GM23338 (cell line): ENCODE data around the gene SMIM35. TPM values are rescaled to one million over a fixed set of nuclear protein-coding genes. Genes with fewer than 3 reads are reported as not detected.

Experiments used
- ATAC-seq: fragments of 200-7000 bp; cut with Tn5 transposase; 3 replicates; pipeline ENCODE4 v1.9.1; 2020
- DNase-seq: peaks from one replicate; pipeline ENCODE4 v3.0.0-alpha.2; 2015; ENCODE audit warnings: low spot score
- H2AFZ ChIP-seq: fragments of 200-600 bp; sonication (generic); 2 replicates; pipeline ENCODE4 v1.8.0; 2016; ENCODE audit warnings: antibody characterized with exemption, mild to moderate bottlenecking, moderate library complexity
- H3F3A ChIP-seq: fragments of 200-600 bp; sonication (generic); replicated peaks from 2 replicates; pipeline ENCODE4 v1.8.0; 2017; ENCODE audit warnings: antibody characterized with exemption, mixed run types, low read depth
- H3K27ac ChIP-seq: fragments of 200-600 bp; sonication (generic); 2 replicates; pipeline ENCODE4 v1.6.1; 2016; ENCODE audit warnings: low read depth
- H3K27me3 ChIP-seq: fragments of 200-600 bp; sonication (generic); 2 replicates; pipeline ENCODE4 v1.8.0; 2016; ENCODE audit warnings: mild to moderate bottlenecking, mixed run types, moderate library complexity; ENCODE audit not compliant: insufficient read depth
- H3K36me3 ChIP-seq: fragments of 200-600 bp; sonication (generic); 2 replicates; pipeline ENCODE4 v1.8.0; 2016; ENCODE audit warnings: mild to moderate bottlenecking; ENCODE audit not compliant: insufficient read depth
- H3K4me1 ChIP-seq: fragments of 200-600 bp; sonication (generic); 2 replicates; pipeline ENCODE4 v1.8.0; 2016; ENCODE audit warnings: mild to moderate bottlenecking, moderate library complexity; ENCODE audit not compliant: insufficient read depth
- H3K4me2 ChIP-seq: fragments of 200-600 bp; sonication (generic); 2 replicates; pipeline ENCODE4 v1.7.1; 2017; ENCODE audit warnings: mixed run types
- H3K4me3 ChIP-seq: fragments of 200-600 bp; sonication (generic); 2 replicates; pipeline ENCODE4 v1.6.1; 2016; ENCODE audit warnings: mixed run types
- H3K79me2 ChIP-seq: fragments of 200-600 bp; sonication (generic); replicated peaks from 2 replicates; pipeline ENCODE4 v1.8.0; 2017; ENCODE audit warnings: mild to moderate bottlenecking; ENCODE audit not compliant: insufficient read depth
- H3K9me2 ChIP-seq: fragments of 200-600 bp; sonication (generic); 2 replicates; pipeline ENCODE4 v1.8.0; 2017; ENCODE audit not compliant: insufficient read depth
- H4K20me1 ChIP-seq: fragments of 200-600 bp; sonication (generic); replicated peaks from 2 replicates; pipeline ENCODE4 v1.8.0; 2017; ENCODE audit warnings: mild to moderate bottlenecking; ENCODE audit not compliant: insufficient read depth
- H3K27ac Mint-ChIP-seq: 2 replicates; pipeline ENCODE4 v1.8.0; 2020; ENCODE audit warnings: inconsistent platforms, mild to moderate bottlenecking, moderate library complexity, mixed read lengths
- H3K27me3 Mint-ChIP-seq: 3 replicates; pipeline ENCODE4 v1.8.0; 2022; ENCODE audit warnings: low read depth, mild to moderate bottlenecking, moderate library complexity, mixed read lengths, inconsistent platforms; ENCODE audit not compliant: insufficient read depth, poor library complexity
- H3K36me3 Mint-ChIP-seq: 3 replicates; pipeline ENCODE4 v1.8.0; 2021; ENCODE audit warnings: low read depth, mild to moderate bottlenecking, inconsistent platforms, moderate library complexity, mixed read lengths
- H3K4me1 Mint-ChIP-seq: 3 replicates; pipeline ENCODE4 v1.8.0; 2020; ENCODE audit warnings: mild to moderate bottlenecking, inconsistent platforms, mixed read lengths
- H3K4me3 Mint-ChIP-seq: 3 replicates; pipeline ENCODE4 v1.8.0; 2021; ENCODE audit warnings: moderate library complexity, mild to moderate bottlenecking, inconsistent platforms, mixed read lengths
- H3K9me3 Mint-ChIP-seq: 3 replicates; pipeline ENCODE4 v1.8.0; 2020; ENCODE audit warnings: moderate library complexity, mild to moderate bottlenecking, inconsistent platforms, mixed read lengths
- CREB1 ChIP-seq: fragments of 250-450 bp; sonication (Bioruptor Pico); IDR thresholded peaks from 2 replicates; pipeline ENCODE4 v1.5.0; 2020; ENCODE audit warnings: low read depth, mild to moderate bottlenecking, moderate library complexity
- EZH2 ChIP-seq: fragments of 200-600 bp; sonication (generic); IDR thresholded peaks from one replicate; pipeline ENCODE4 v1.8.0; 2017; ENCODE audit warnings: antibody characterized with exemption, mild to moderate bottlenecking, low read depth; ENCODE audit not compliant: unreplicated experiment
- POLR2AphosphoS5 ChIP-seq: IDR thresholded peaks from 2 replicates; pipeline ENCODE4 v1.6.1; 2016; ENCODE audit warnings: antibody characterized with exemption, low read depth
- STAT1 ChIP-seq: IDR thresholded peaks from one replicate; pipeline ENCODE4 v1.6.1; 2016; ENCODE audit warnings: antibody characterized with exemption; ENCODE audit not compliant: unreplicated experiment
- ZNF114 ChIP-seq: fragments of 250-450 bp; sonication (Bioruptor Pico); IDR thresholded peaks from 2 replicates; pipeline ENCODE4 v1.5.0; 2020; ENCODE audit warnings: mild to moderate bottlenecking, moderate library complexity
- ZNF331 ChIP-seq: fragments of 250-450 bp; sonication (Bioruptor Pico); IDR thresholded peaks from 2 replicates; pipeline ENCODE4 v1.5.0; 2020; ENCODE audit warnings: low read depth, mild to moderate bottlenecking, moderate library complexity
- polyA plus RNA-seq: library from polyadenylated mRNA; unstranded; fragments of >200 nt; fragmentation: Nextera tagmentation; extraction: Ambion mirVana; gene quantifications from 2 replicates; pipeline ENCODE4 v1.2.1, GENCODE V29; 2016
- total RNA-seq: library from RNA; depleted of rRNA; stranded (reverse); fragments of >200 nt; shearing (Covaris generic); gene quantifications from 2 replicates; pipeline ENCODE4 v1.2.3, GENCODE V29; 2014
- TF ChIP-seq, protein P1 (sequence below): IDR thresholded peaks from 2 replicates; pipeline ENCODE4 v1.6.1; 2016; ENCODE audit warnings: antibody characterized with exemption
- TF ChIP-seq, protein P2 (sequence below): IDR thresholded peaks from one replicate; pipeline ENCODE4 v1.6.1; 2018; ENCODE audit warnings: antibody characterized with exemption; ENCODE audit not compliant: unreplicated experiment

The SMIM35 gene
- total and polyA plus RNA-seq, 2 experiments from 2014 or later = not detected

DNA sequence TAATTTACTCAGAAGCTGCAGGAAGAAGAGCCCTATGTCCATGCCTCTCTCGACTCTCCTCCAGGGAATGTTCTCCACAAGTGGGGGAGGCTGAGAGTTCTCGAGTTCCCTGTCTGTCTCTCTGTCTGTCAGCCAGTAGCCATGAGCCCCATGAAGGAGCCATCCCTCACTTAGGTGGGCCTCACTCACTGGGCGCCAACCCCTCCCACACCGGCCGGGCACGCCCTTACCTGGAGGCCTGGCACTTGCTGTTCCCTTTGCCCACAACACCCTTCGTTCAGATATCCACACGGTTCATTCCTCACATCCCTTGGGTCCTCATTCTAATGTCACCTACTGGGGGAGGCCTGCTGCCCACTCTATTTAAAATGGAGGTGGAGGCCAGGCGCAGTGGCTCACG, 114.7 kb downstream of the SMIM35 start:
- Mint-ChIP-seq H3K27ac (no peak overlapping the region), H3K4me3 (no peak overlapping the region), H3K4me1 (no peaks in the 10 kb centered on the region), H3K27me3 (peaks cover 8% of the 10 kb centered on the region), H3K36me3 (no peaks in the 10 kb centered on the region), H3K9me3 (no peaks in the 10 kb centered on the region)
- Histone ChIP-seq H3F3A (no peaks in the 10 kb centered on the region), H3K4me1 (no peaks in the 10 kb centered on the region), H3K4me2 (no peak overlapping the region), H3K27me3 (no peaks in the 10 kb centered on the region), H4K20me1 (no peaks in the 10 kb centered on the region), H3K79me2 (no peaks in the 10 kb centered on the region), H2AFZ (no peak overlapping the region), H3K36me3 (no peaks in the 10 kb centered on the region), H3K27ac (no peak overlapping the region), H3K4me3 (no peak overlapping the region), H3K9me2 (no peaks in the 10 kb centered on the region)
- TF ChIP-seq, protein P1, sequence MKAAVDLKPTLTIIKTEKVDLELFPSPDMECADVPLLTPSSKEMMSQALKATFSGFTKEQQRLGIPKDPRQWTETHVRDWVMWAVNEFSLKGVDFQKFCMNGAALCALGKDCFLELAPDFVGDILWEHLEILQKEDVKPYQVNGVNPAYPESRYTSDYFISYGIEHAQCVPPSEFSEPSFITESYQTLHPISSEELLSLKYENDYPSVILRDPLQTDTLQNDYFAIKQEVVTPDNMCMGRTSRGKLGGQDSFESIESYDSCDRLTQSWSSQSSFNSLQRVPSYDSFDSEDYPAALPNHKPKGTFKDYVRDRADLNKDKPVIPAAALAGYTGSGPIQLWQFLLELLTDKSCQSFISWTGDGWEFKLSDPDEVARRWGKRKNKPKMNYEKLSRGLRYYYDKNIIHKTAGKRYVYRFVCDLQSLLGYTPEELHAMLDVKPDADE = no peak
- TF ChIP-seq, protein P2, sequence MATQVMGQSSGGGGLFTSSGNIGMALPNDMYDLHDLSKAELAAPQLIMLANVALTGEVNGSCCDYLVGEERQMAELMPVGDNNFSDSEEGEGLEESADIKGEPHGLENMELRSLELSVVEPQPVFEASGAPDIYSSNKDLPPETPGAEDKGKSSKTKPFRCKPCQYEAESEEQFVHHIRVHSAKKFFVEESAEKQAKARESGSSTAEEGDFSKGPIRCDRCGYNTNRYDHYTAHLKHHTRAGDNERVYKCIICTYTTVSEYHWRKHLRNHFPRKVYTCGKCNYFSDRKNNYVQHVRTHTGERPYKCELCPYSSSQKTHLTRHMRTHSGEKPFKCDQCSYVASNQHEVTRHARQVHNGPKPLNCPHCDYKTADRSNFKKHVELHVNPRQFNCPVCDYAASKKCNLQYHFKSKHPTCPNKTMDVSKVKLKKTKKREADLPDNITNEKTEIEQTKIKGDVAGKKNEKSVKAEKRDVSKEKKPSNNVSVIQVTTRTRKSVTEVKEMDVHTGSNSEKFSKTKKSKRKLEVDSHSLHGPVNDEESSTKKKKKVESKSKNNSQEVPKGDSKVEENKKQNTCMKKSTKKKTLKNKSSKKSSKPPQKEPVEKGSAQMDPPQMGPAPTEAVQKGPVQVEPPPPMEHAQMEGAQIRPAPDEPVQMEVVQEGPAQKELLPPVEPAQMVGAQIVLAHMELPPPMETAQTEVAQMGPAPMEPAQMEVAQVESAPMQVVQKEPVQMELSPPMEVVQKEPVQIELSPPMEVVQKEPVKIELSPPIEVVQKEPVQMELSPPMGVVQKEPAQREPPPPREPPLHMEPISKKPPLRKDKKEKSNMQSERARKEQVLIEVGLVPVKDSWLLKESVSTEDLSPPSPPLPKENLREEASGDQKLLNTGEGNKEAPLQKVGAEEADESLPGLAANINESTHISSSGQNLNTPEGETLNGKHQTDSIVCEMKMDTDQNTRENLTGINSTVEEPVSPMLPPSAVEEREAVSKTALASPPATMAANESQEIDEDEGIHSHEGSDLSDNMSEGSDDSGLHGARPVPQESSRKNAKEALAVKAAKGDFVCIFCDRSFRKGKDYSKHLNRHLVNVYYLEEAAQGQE = no peak
- no peak for TF ChIP-seq POLR2AphosphoS5
- TF ChIP-seq STAT1 = no peak
- no peak for TF ChIP-seq CREB1 (CRISPR knock-in tag)
- TF ChIP-seq ZNF114 (CRISPR knock-in tag) = no peak
- DNase-seq (no peak), ATAC-seq (no peak)

DNA sequence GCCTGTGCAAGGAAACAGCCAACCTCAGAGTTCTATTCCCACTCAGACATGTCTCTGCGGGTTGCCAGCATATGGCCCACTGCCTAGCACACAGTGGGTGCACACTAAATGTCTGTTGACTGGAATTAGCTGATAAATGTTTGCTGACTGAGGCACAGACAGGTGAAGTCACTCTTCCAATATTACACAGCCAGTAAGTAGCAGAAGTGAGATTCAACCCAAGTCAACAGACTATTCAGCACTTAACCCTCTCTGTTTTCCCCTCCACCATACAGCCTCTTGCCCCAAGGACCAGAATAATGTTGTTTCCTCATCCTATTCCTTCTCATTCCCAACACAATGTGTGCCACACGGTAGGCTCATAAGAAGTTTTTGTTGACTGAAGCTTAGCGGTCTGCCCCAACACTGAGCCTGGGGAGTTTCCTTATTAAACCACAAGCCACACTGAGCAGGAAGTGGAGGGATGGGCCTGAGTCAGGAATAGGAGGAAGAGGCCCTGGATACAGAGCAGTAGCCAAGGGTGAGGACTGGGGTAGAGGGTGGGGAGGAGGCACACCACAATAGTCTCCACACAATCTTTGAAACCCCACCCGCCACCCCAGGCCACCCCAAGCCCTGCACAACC, 116.3 kb downstream of the SMIM35 start:
- H3K9me3 Mint-ChIP-seq = no peaks in the 10 kb centered on the region
- H3K36me3 ChIP-seq = no peaks in the 10 kb centered on the region
- no peak overlapping the region for H3K27ac ChIP-seq
- H3K4me3 Mint-ChIP-seq = no peak overlapping the region
- H3F3A ChIP-seq = no peaks in the 10 kb centered on the region
- H3K4me3 ChIP-seq = no peak overlapping the region
- no peaks in the 10 kb centered on the region for H3K27me3 ChIP-seq
- H3K4me1 Mint-ChIP-seq = no peaks in the 10 kb centered on the region
- no peaks in the 10 kb centered on the region for H3K36me3 Mint-ChIP-seq
- no peak overlapping the region for H3K4me2 ChIP-seq
- H3K27ac Mint-ChIP-seq = no peak overlapping the region
- DNase-seq (no peak), ATAC-seq (no peak)
- H3K4me1 ChIP-seq = no peaks in the 10 kb centered on the region
- no peak overlapping the region for H2AFZ ChIP-seq
- no peaks in the 10 kb centered on the region for H3K79me2 ChIP-seq
- peaks cover 6% of the 10 kb centered on the region for H3K27me3 Mint-ChIP-seq
- no peaks in the 10 kb centered on the region for H4K20me1 ChIP-seq
- no peaks in the 10 kb centered on the region for H3K9me2 ChIP-seq
- TF ChIP-seq, protein P1 = no peak
- TF ChIP-seq CREB1 (CRISPR knock-in tag) = no peak
- TF ChIP-seq ZNF331 (CRISPR knock-in tag) = no peak
- no peak for TF ChIP-seq POLR2AphosphoS5
- no peak for TF ChIP-seq STAT1
- TF ChIP-seq, protein P2 = no peak
- TF ChIP-seq EZH2 = no peak
